ENCODE results near the gene GDA. TPM values are rescaled to one million over a fixed set of nuclear protein-coding genes. Genes with fewer than 3 reads are reported as not detected.

Gene GDA
- total RNA-seq: under 0.01 and 0.04 TPM in 2 replicates

DNA sequence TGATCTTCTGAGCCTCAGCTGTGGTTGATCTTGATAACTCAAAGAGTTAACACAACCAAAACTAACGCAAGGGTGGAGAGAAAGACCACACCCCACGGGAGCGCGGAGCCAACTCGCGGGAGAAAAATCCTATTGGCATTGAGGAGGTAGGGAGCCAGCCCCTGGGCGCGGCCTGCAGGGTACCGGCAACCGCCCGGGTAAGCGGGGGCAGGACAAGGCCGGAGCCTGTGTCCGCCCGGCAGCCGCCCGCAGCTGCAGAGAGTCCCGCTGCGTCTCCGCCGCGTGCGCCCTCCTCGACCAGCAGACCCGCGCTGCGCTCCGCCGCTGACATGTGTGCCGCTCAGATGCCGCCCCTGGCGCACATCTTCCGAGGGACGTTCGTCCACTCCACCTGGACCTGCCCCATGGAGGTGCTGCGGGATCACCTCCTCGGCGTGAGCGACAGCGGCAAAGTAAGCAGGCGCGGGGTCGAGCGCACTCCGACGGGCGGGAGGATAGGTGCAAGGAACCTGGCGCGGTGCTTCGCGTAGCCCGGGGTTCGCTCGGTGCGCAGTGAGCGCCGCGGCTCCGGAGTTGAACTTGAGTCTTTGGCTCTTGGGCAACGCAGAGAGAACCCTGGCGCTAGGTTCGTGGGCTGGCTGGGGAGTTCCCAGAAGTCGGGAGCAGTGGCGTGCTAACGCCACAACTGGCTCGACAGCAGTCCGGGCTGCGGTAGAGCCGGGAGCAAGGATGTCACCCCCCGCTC lies at the start of gene GDA:
Gene GDA, plus strand, starts transcription at position 210 of the 745 bp plus-strand sequence. Its CDS starts 120 bp downstream, at position 330.
- DNase-seq (ENCODE audit: low read depth): no peak
- Histone ChIP-seq H3K27me3 (ENCODE audit: control insufficient read depth, insufficient read depth, low read length) (peaks cover 9% of the 10 kb centered on the region), H3K36me3 (ENCODE audit: control insufficient read depth, insufficient read depth, low read length) (no peaks in the 10 kb centered on the region), H3K4me3 (ENCODE audit: low read depth, low read length) (peak within 1 kb of the TSS; percentile 46)
- TF ChIP-seq, protein P1, sequence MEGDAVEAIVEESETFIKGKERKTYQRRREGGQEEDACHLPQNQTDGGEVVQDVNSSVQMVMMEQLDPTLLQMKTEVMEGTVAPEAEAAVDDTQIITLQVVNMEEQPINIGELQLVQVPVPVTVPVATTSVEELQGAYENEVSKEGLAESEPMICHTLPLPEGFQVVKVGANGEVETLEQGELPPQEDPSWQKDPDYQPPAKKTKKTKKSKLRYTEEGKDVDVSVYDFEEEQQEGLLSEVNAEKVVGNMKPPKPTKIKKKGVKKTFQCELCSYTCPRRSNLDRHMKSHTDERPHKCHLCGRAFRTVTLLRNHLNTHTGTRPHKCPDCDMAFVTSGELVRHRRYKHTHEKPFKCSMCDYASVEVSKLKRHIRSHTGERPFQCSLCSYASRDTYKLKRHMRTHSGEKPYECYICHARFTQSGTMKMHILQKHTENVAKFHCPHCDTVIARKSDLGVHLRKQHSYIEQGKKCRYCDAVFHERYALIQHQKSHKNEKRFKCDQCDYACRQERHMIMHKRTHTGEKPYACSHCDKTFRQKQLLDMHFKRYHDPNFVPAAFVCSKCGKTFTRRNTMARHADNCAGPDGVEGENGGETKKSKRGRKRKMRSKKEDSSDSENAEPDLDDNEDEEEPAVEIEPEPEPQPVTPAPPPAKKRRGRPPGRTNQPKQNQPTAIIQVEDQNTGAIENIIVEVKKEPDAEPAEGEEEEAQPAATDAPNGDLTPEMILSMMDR (IDR thresholded peaks at IDR 0.05; ENCODE audit: insufficient read depth, low read length, poor library complexity, severe bottlenecking): no peak

DNA sequence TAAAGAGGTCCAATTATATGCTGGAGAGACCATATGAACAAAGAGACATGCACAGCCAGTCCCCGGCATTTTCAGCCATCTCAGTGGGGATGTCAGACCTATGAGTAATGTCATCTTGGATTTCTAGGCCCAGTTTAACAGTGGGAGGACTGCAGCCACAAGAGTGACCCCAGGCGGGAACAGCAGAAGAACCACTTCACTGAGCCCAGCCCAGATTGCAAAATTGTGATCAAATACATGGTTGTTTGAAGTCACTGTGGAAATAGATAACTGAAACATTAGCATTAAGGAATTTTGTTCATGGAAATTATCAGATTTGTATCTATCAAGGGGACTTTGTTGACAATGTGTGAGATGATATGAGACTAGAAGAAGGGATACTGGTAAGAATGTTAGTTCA lies 46.7 kb upstream of the GDA start:
- Histone ChIP-seq H3K4me3 (ENCODE audit: low read depth, low read length) (no peak overlapping the region), H3K27me3 (ENCODE audit: control insufficient read depth, insufficient read depth, low read length) (no peaks in the 10 kb centered on the region), H3K36me3 (ENCODE audit: control insufficient read depth, insufficient read depth, low read length) (no peaks in the 10 kb centered on the region)
- DNase-seq (ENCODE audit: low read depth): no peak
- TF ChIP-seq, protein P1 (IDR thresholded peaks at IDR 0.05; ENCODE audit: insufficient read depth, low read length, poor library complexity, severe bottlenecking): no peak

DNA sequence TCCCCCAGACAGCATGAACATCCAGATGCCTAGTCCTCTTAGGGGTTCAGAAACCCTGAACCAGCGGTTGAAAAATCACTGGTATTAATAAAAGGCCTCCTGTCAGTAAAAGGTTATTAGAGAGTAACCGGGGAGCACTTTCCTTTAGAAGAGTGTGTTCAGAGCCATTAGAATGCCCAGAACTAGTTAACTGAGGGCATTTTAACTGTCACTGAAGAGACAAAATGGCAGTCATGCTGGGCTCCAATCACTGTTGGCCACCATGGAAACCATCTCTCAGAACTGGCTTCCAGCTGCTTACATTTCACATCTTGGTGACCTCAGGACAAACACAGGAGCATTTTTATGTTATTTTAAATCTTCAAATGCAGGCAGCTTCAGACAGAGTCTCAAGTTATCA lies 36.2 kb upstream of the GDA start:
- no peak overlapping the region for H3K4me3 ChIP-seq (ENCODE audit: low read depth, low read length)
- H3K27me3 ChIP-seq (ENCODE audit: control insufficient read depth, insufficient read depth, low read length): no peaks in the 10 kb centered on the region
- no peak for DNase-seq (ENCODE audit: low read depth)
- no peaks in the 10 kb centered on the region for H3K36me3 ChIP-seq (ENCODE audit: control insufficient read depth, insufficient read depth, low read length)
- TF ChIP-seq, protein P1 (IDR thresholded peaks at IDR 0.05; ENCODE audit: insufficient read depth, low read length, poor library complexity, severe bottlenecking): no peak

DNA sequence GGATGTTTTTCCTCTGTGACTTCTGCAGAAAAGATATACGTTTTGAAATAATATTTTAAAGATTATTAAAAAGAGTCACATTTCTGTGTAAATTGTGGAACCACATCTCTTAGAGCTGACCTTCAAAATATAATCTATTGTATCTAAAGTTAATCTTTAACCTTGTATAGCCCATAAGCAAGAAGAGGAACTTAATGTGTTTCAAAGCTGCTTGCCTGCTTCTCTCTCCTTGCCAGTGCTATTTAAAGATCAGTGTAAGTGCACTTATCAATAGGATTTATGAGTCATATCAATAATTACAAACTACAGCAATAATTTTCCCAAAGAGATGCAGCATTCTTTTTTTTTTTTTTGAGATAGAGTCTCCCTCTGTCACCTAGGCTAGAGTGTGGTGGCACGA lies 29.4 kb upstream of the GDA start:
- TF ChIP-seq, protein P1 (IDR thresholded peaks at IDR 0.05; ENCODE audit: insufficient read depth, low read length, poor library complexity, severe bottlenecking): no peak
- Histone ChIP-seq H3K27me3 (ENCODE audit: control insufficient read depth, insufficient read depth, low read length) (no peaks in the 10 kb centered on the region), H3K36me3 (ENCODE audit: control insufficient read depth, insufficient read depth, low read length) (no peaks in the 10 kb centered on the region), H3K4me3 (ENCODE audit: low read depth, low read length) (no peak overlapping the region)
- no peak for DNase-seq (ENCODE audit: low read depth)

DNA sequence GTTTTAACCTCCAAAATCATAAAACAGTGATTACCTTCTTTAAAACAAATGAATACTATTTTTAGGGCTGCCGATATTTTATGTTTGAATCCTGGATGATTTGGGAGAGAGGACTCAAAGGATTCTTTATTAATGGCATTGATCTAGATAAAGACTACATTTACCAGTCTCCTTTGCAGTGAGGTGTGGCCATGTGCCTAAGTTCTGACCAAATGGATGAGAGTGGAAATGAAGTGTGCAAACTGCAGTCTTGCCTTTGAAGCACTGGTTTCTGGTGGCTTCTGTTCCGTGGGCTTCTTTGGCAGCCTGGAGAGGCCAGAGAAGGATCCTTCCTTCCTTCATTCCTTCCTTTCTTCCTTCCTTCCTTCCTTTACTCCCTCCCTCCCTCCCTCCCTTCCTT lies 24.3 kb upstream of the GDA start:
- DNase-seq (ENCODE audit: low read depth): no peak
- TF ChIP-seq, protein P1 (IDR thresholded peaks at IDR 0.05; ENCODE audit: insufficient read depth, low read length, poor library complexity, severe bottlenecking): no peak
- Histone ChIP-seq H3K27me3 (ENCODE audit: control insufficient read depth, insufficient read depth, low read length) (no peaks in the 10 kb centered on the region), H3K36me3 (ENCODE audit: control insufficient read depth, insufficient read depth, low read length) (no peaks in the 10 kb centered on the region), H3K4me3 (ENCODE audit: low read depth, low read length) (no peak overlapping the region)

DNA sequence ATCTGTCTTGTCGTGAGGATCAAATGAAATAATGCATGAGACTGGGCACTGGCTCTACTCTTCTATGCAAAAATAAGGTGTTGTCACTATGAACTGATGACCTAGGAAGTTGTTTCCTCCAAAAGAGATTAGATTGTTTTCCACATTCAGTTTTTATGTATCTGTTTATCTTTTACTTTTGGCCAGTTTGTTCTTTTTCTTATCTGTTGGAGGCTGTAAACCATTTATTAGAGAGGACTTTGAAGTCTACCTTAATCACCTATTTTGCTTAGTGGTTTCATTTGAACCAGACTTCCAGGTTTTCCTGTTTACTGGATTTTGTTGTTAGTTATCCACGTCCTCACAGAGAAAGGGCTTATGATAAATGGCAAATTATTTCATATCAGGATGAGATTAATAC lies 21.5 kb upstream of the GDA start:
- TF ChIP-seq, protein P1 (IDR thresholded peaks at IDR 0.05; ENCODE audit: insufficient read depth, low read length, poor library complexity, severe bottlenecking): no peak
- no peak for DNase-seq (ENCODE audit: low read depth)
- H3K27me3 ChIP-seq (ENCODE audit: control insufficient read depth, insufficient read depth, low read length): no peaks in the 10 kb centered on the region

More for the DNA sequence above, 21.5 kb upstream of the GDA start:
- H3K4me3 ChIP-seq (ENCODE audit: low read depth, low read length): no peak overlapping the region
- H3K36me3 ChIP-seq (ENCODE audit: control insufficient read depth, insufficient read depth, low read length): no peaks in the 10 kb centered on the region

All from kidney epithelial cell (primary cell).